HCT116 (cell line): Measurements from ENCODE around the gene TWF1. TPM values are rescaled to one million over a fixed set of nuclear protein-coding genes. Genes with fewer than 3 reads are reported as not detected.

Experiments used
- ATAC-seq: fragments of 200-7000 bp; cut with Tn5 transposase; 2 replicates; pipeline ENCODE4 v1.9.1; 2020; ENCODE audit warnings: mild to moderate bottlenecking, moderate library complexity
- BruUV-seq: library from RNA; stranded (reverse); fragments of 400-500 nt; replicated peaks from 2 replicates; lab custom pipeline; 2021; lab: Mats Ljungman, UMichigan
- CTCF ChIA-PET: fragments of 300-600 bp; sonication (Branson Sonifier 250); formaldehyde crosslinking; loops from one replicate; lab custom pipeline; 2021; ENCODE audit warnings: antibody characterized with exemption; lab: Charles Lee
- POLR2A ChIA-PET: fragments of 300-600, 350-600 bp; sonication (Branson Sonifier 250); formaldehyde crosslinking; loops from one replicate; lab custom pipeline; 2021; ENCODE audit warnings: antibody characterized with exemption; lab: Charles Lee
- RAD21 ChIA-PET, 2 experiments: fragments of 300-600 bp; sonication (Branson Sonifier 250); formaldehyde crosslinking; loops; one replicate each; lab custom pipeline; 2023; ENCODE audit warnings: low total read pairs in 2 of 2; ENCODE audit not compliant: uncharacterized antibody in 2 of 2, unreplicated experiment in 2 of 2, low non-redundant PET in 1 of 2; lab: Charles Lee
- DNase-seq: peaks from one replicate; pipeline ENCODE4 v3.0.0-alpha.2; 2010; ENCODE audit warnings: low read depth, low spot score
- H2AFZ ChIP-seq: fragments of 200-600 bp; shearing (Covaris generic), sonication (generic); 2 replicates; pipeline ENCODE4 v1.6.1; 2017; ENCODE audit warnings: low read depth, mixed run types, mixed read lengths, antibody characterized with exemption, low read length; ENCODE audit not compliant: poor library complexity, severe bottlenecking
- H3K27ac ChIP-seq: 2 replicates; pipeline ENCODE4 v1.5.1; 2012; ENCODE audit warnings: low read depth, low read length
- H3K27me3 ChIP-seq: fragments of 200-600 bp; sonication (generic); 2 replicates; pipeline ENCODE4 v1.6.1; 2016; ENCODE audit warnings: mixed run types, low read length, mixed read lengths; ENCODE audit not compliant: insufficient read depth
- H3K36me3 ChIP-seq, 2 experiments: fragments of 200-500 bp in 1 of 2; fragments of 200-600 bp in 1 of 2; sonication (Bioruptor generic) in 1 of 2; sonication (generic) in 1 of 2; 2 replicates each; pipeline versions ENCODE4 v1.5.1 to v1.6.1; 2014 to 2016; ENCODE audit warnings: low read length in 2 of 2, inconsistent platforms in 1 of 2, mixed read lengths in 1 of 2, mixed run types in 1 of 2; ENCODE audit not compliant: insufficient read depth in 2 of 2, control insufficient read depth in 1 of 2
- H3K4me1 ChIP-seq, 2 experiments: fragments of 200-600 bp in 1 of 2; sonication (generic) in 1 of 2; 2 replicates each; pipeline versions ENCODE4 v1.5.1 to v1.6.1; 2012 to 2017; ENCODE audit warnings: low read length in 2 of 2, inconsistent platforms in 1 of 2, mild to moderate bottlenecking in 1 of 2, mixed read lengths in 1 of 2, mixed run types in 1 of 2, moderate library complexity in 1 of 2; ENCODE audit not compliant: insufficient read depth in 2 of 2, control insufficient read depth in 1 of 2
- H3K4me2 ChIP-seq: fragments of 200-600 bp; sonication (generic); 2 replicates; pipeline ENCODE4 v1.6.1; 2017; ENCODE audit warnings: mixed run types, low read length, mixed read lengths
- H3K4me3 ChIP-seq, 2 experiments: fragments of 200-600 bp in 1 of 2; sonication (generic) in 1 of 2; replicated peaks in 1 of 2; 2 replicates each; pipeline ENCODE4 v1.5.1; 2011 to 2016; ENCODE audit warnings: low read length in 2 of 2, control low read depth in 1 of 2, low read depth in 1 of 2, mild to moderate bottlenecking in 1 of 2, mixed read lengths in 1 of 2, mixed run types in 1 of 2
- H3K79me2 ChIP-seq: fragments of 200-600 bp; sonication (generic); 2 replicates; pipeline ENCODE4 v1.6.1; 2017; ENCODE audit warnings: mild to moderate bottlenecking, mixed run types, low read length, moderate library complexity, mixed read lengths; ENCODE audit not compliant: insufficient read depth
- H3K9ac ChIP-seq: fragments of 200-600 bp; sonication (generic); 2 replicates; pipeline ENCODE4 v1.6.1; 2016; ENCODE audit warnings: low read length, mixed read lengths
- H3K9me2 ChIP-seq: fragments of 200-600 bp; sonication (generic), shearing (Covaris generic); 2 replicates; pipeline ENCODE4 v1.6.1; 2017; ENCODE audit warnings: mixed run types, mild to moderate bottlenecking, moderate library complexity; ENCODE audit not compliant: insufficient read depth
- H3K9me3 ChIP-seq, 2 experiments: fragments of 200-500 bp in 1 of 2; fragments of 200-600 bp in 1 of 2; sonication (Bioruptor generic) in 1 of 2; sonication (generic) in 1 of 2; 2 replicates each; pipeline ENCODE4 v1.6.1; 2014 to 2017; ENCODE audit warnings: low read length in 2 of 2, mixed read lengths in 2 of 2, inconsistent platforms in 1 of 2, low read depth in 1 of 2, mild to moderate bottlenecking in 1 of 2, mixed run types in 1 of 2, moderate library complexity in 1 of 2; ENCODE audit not compliant: control insufficient read depth in 1 of 2, insufficient read depth in 1 of 2
- H4K20me1 ChIP-seq: fragments of 200-600 bp; sonication (generic), shearing (Covaris generic); 2 replicates; pipeline ENCODE4 v1.6.1; 2017; ENCODE audit warnings: mixed run types, mild to moderate bottlenecking, moderate library complexity; ENCODE audit not compliant: insufficient read depth
- ATF3 ChIP-seq: IDR thresholded peaks from 2 replicates; pipeline ENCODE4 v1.6.1; 2012
- CBX3 ChIP-seq: IDR thresholded peaks from 2 replicates; pipeline ENCODE4 v1.6.1; 2012; ENCODE audit warnings: low read depth
- CEBPB ChIP-seq: IDR thresholded peaks from 2 replicates; pipeline ENCODE4 v1.6.1; 2012; ENCODE audit warnings: low read depth
- CTCF ChIP-seq, 3 experiments: fragments of 200-600 bp in 1 of 3; sonication (generic) in 1 of 3; IDR thresholded peaks in 2 of 3; conservative IDR thresholded peaks in 1 of 3; 2 replicates each; pipeline ENCODE4 v1.5.1; 2012 to 2017; ENCODE audit warnings: low read depth in 2 of 3, low read length in 2 of 3, antibody characterized with exemption in 1 of 3, borderline replicate concordance in 1 of 3, control low read depth in 1 of 3, mild to moderate bottlenecking in 1 of 3, mixed read lengths in 1 of 3, mixed run types in 1 of 3, moderate library complexity in 1 of 3; ENCODE audit not compliant: insufficient read depth in 1 of 3
- FOSL1 ChIP-seq: IDR thresholded peaks from 2 replicates; pipeline ENCODE4 v1.6.1; 2012; ENCODE audit warnings: low read depth
- JUND ChIP-seq: IDR thresholded peaks from 2 replicates; pipeline ENCODE4 v1.6.1; 2012
- MAX ChIP-seq: IDR thresholded peaks from 2 replicates; pipeline ENCODE4 v1.6.1; 2012
- POLR2A ChIP-seq: IDR thresholded peaks from 2 replicates; pipeline ENCODE4 v1.7.0; 2011; ENCODE audit warnings: borderline replicate concordance; ENCODE audit not compliant: insufficient read depth, insufficient read length; ENCODE audit errors: extremely low read depth
- POLR2AphosphoS5 ChIP-seq: IDR thresholded peaks from 2 replicates; pipeline ENCODE4 v1.6.1; 2011; ENCODE audit warnings: mild to moderate bottlenecking, low read depth, low read length, moderate library complexity
- RAD21 ChIP-seq: IDR thresholded peaks from 2 replicates; pipeline ENCODE4 v1.6.1; 2012; ENCODE audit warnings: low read depth, mild to moderate bottlenecking
- REST ChIP-seq: IDR thresholded peaks from 2 replicates; pipeline ENCODE4 v1.6.1; 2012; ENCODE audit warnings: low read depth
- SRF ChIP-seq: IDR thresholded peaks from 2 replicates; pipeline ENCODE4 v1.6.1; 2012; ENCODE audit warnings: low read depth
- TCF7L2 ChIP-seq: IDR thresholded peaks from 2 replicates; pipeline ENCODE4 v1.7.0; 2011; ENCODE audit warnings: borderline replicate concordance, inconsistent platforms; ENCODE audit not compliant: insufficient read depth, insufficient read length; ENCODE audit errors: extremely low read depth
- YY1 ChIP-seq: IDR thresholded peaks from 2 replicates; pipeline ENCODE4 v1.6.1; 2011; ENCODE audit warnings: low read length, low read depth, moderate library complexity, mild to moderate bottlenecking; ENCODE audit not compliant: insufficient replicate concordance; ENCODE audit errors: extremely low read depth
- ZBTB33 ChIP-seq: IDR thresholded peaks from 2 replicates; pipeline ENCODE4 v1.6.1; 2011; ENCODE audit warnings: mild to moderate bottlenecking, low read length, moderate library complexity; ENCODE audit not compliant: insufficient replicate concordance; ENCODE audit errors: extremely low read depth
- ZFX ChIP-seq: fragments of 450-650 bp; IDR thresholded peaks from 2 replicates; pipeline ENCODE4 v1.6.1; 2017
- ZNF274 ChIP-seq: fragments of 200-500 bp; sonication (Bioruptor generic); IDR thresholded peaks from 2 replicates; pipeline ENCODE4 v1.6.1; 2014; ENCODE audit warnings: mild to moderate bottlenecking, low read depth, low read length, inconsistent platforms
- intact Hi-C: fragments of 100-400 bp; cut with micrococcal nuclease; formaldehyde crosslinking; loops from 2 replicates; pipeline ENCODE4 v1.10.0; 2022
- total RNA-seq: library from RNA; stranded (reverse); gene quantifications from one replicate; pipeline ENCODE4 v1.2.1, GENCODE V29; 2021; ENCODE audit not compliant: unreplicated experiment

Gene TWF1
- total RNA-seq, 1 experiment from 2014 or later = 125 TPM

- intact Hi-C loops = no loop called here
- H3K4me1 ChIP-seq = no peaks in the 10 kb centered on the region
- H3K9me2 ChIP-seq = no peaks in the 10 kb centered on the region
- H3K79me2 ChIP-seq = no peaks in the 10 kb centered on the region
- DNase-seq = no peak
- no peak overlapping the region for H3K27ac ChIP-seq
- ATAC-seq = no peak
- no peak overlapping the region for H3K9ac ChIP-seq
- BruUV-seq = TSS peak; percentile 34
- TF ChIP-seq REST = no peak
- no peak for TF ChIP-seq ZFX
- no peak for TF ChIP-seq POLR2AphosphoS5
- TF ChIP-seq FOSL1 = no peak
- TF ChIP-seq CTCF (IDR thresholded peaks at IDR 0.05 in 2 of 3, conservative IDR thresholded peaks at IDR 0.05 in 1 of 3; ENCODE audit: borderline replicate concordance in 1 of 3, insufficient read depth in 1 of 3, low read depth in 2 of 3, low read length in 2 of 3) = no peak
- no peak for TF ChIP-seq JUND
- TF ChIP-seq ZNF274 = no peak
- no peak for TF ChIP-seq CBX3
- TF ChIP-seq RAD21 = no peak
- TF ChIP-seq MAX = no peak
- TF ChIP-seq ATF3 = no peak
- no peak for TF ChIP-seq CEBPB
- no peak for TF ChIP-seq SRF
- no peak for TF ChIP-seq POLR2A
- TF ChIP-seq YY1 = no peak
- TF ChIP-seq ZBTB33 = no peak
- TF ChIP-seq TCF7L2 = no peak
- RAD21 ChIA-PET = no interaction called here
- no peak overlapping the region for H3K4me2 ChIP-seq
- H3K27me3 ChIP-seq = no peaks in the 10 kb centered on the region
- no peaks in the 10 kb centered on the region for H4K20me1 ChIP-seq
- no peak overlapping the region for H2AFZ ChIP-seq
- H3K9me3 ChIP-seq = no peaks in the 10 kb centered on the region
- no peak overlapping the region for H3K4me3 ChIP-seq
- CTCF ChIA-PET = no interaction called here
- POLR2A ChIA-PET = no interaction called here
- H3K36me3 ChIP-seq = no peaks in the 10 kb centered on the region
Measured at GRCh38 chr12:43786899-43787693, 19.0 kb downstream of the TWF1 start.
